SK-N-SH treated with all-trans-retinoic acid at 6 μM for 48 hours (cell line): Measurements from ENCODE around the gene LPP.

Source experiments
- ARNTL ChIP-seq: fragments of 450-650 bp; formaldehyde crosslinking; IDR thresholded peaks from 2 replicates; pipeline ENCODE4 v1.5.0; 2020; ENCODE audit warnings: low read depth, mild to moderate bottlenecking, moderate library complexity, borderline replicate concordance
- ESRRG ChIP-seq: fragments of 250-450 bp; sonication (Bioruptor Pico); IDR thresholded peaks from 2 replicates; pipeline ENCODE4 v1.6.1; 2021; ENCODE audit warnings: mild to moderate bottlenecking
- RARB ChIP-seq: fragments of 250-450 bp; sonication (Bioruptor Pico); IDR thresholded peaks from 2 replicates; pipeline ENCODE4 v1.8.0; 2021; ENCODE audit warnings: mild to moderate bottlenecking, moderate library complexity
- ZC3H10 ChIP-seq: fragments of 250-450 bp; sonication (Bioruptor Pico); IDR thresholded peaks from 2 replicates; pipeline ENCODE4 v1.5.1; 2021; ENCODE audit warnings: mild to moderate bottlenecking, moderate library complexity
- ZFP30 ChIP-seq: fragments of 450-650 bp; formaldehyde crosslinking; IDR thresholded peaks from 2 replicates; pipeline ENCODE4 v1.5.0; 2022; ENCODE audit warnings: mild to moderate bottlenecking, moderate library complexity
- ZNF565 ChIP-seq: fragments of 450-650 bp; formaldehyde crosslinking; conservative IDR thresholded peaks from 2 replicates; pipeline ENCODE4 v1.5.0; 2020; ENCODE audit warnings: low read depth, mild to moderate bottlenecking, moderate library complexity
- ZNF8 ChIP-seq: fragments of 450-650 bp; formaldehyde crosslinking; IDR thresholded peaks from 2 replicates; pipeline ENCODE4 v1.5.0; 2020; ENCODE audit warnings: mild to moderate bottlenecking, moderate library complexity

DNA sequence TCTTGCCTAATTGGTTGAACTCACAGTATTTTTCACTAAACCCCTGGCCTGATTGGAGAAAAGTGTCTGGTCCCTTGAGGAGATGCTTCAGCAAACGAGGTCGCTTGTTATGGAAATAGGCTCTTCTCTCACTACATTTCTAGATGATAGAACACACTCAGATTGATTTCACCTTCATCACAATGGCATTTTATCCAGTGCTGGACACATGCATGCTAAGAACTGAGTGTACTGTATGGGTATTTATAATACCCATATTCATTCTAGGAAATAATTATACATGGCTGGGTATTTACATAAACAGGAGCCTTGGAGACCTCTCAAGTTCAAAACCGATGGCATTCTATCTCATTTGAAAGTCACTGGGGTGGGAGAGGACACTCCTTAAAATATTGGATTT is 444.9 kb downstream of the LPP start:
- TF ChIP-seq ZC3H10 (no peak), ARNTL (no peak), ZNF8 (CRISPR knock-in tag) (no peak), ZFP30 (CRISPR knock-in tag) (no peak), ESRRG (CRISPR knock-in tag) (no peak), RARB (CRISPR knock-in tag) (no peak), ZNF565 (no peak)
